H1 (cell line): Measurements from ENCODE around the gene CLDN9. TPM values are rescaled to one million over a fixed set of nuclear protein-coding genes. Genes with fewer than 3 reads are reported as not detected.
A peak's percentile ranks its signal among the peaks of the same experiment; 100 is the strongest.

Source experiments
- CBX8 ChIP-seq: fragments of 300-800, 300-1000 bp; sonication (generic); IDR thresholded peaks from 2 replicates; pipeline ENCODE4 v1.7.1; 2016; ENCODE audit warnings: low read depth, low read length, borderline replicate concordance
- CHD7 ChIP-seq: fragments of 300-600 bp; sonication (generic); IDR thresholded peaks from 2 replicates; pipeline ENCODE4 v1.7.1; 2012; ENCODE audit warnings: low read length, moderate library complexity, mild to moderate bottlenecking, inconsistent platforms; ENCODE audit not compliant: insufficient replicate concordance
- EGR1 ChIP-seq: IDR thresholded peaks from 2 replicates; pipeline ENCODE4 v1.6.1; 2011; ENCODE audit warnings: low read depth, low read length, borderline replicate concordance
- FOSL1 ChIP-seq: IDR thresholded peaks from 2 replicates; pipeline ENCODE4 v1.6.1; 2011; ENCODE audit warnings: mild to moderate bottlenecking, low read depth, low read length, moderate library complexity; ENCODE audit not compliant: insufficient read depth
- MAFK ChIP-seq: IDR thresholded peaks from 2 replicates; pipeline ENCODE4 v1.6.1; 2012; ENCODE audit warnings: low read depth, mild to moderate bottlenecking, improper control_type of control experiment, low read length
- MAX ChIP-seq: IDR thresholded peaks from 2 replicates; pipeline ENCODE4 v1.6.1; 2012; ENCODE audit warnings: inconsistent platforms
- RNF2 ChIP-seq: fragments of 200-900, 300-1000 bp; sonication (generic); IDR thresholded peaks from 2 replicates; pipeline ENCODE4 v1.7.1; 2016; ENCODE audit warnings: borderline replicate concordance, low read depth, mild to moderate bottlenecking, antibody characterized with exemption, low read length; ENCODE audit not compliant: poor library complexity, severe bottlenecking; ENCODE audit errors: missing control alignments
- SIN3A ChIP-seq, 2 experiments: IDR thresholded peaks in 1 of 2; conservative IDR thresholded peaks in 1 of 2; 2 replicates each; pipeline ENCODE4 v1.6.1; 2011 to 2012; ENCODE audit warnings: low read length in 2 of 2, improper control_type of control experiment in 1 of 2, low read depth in 1 of 2, mild to moderate bottlenecking in 1 of 2
- SIRT6 ChIP-seq: IDR thresholded peaks from one replicate; pipeline ENCODE4 v1.7.1; 2012; ENCODE audit warnings: low read length, inconsistent platforms
- polyA plus RNA-seq, 7 experiments: library from polyadenylated mRNA; depleted of rRNA in 3 of 7; stranded (reverse) in 5 of 7; unstranded in 2 of 7; fragments of >200 nt in 5 of 7; fragments of 200-250 nt in 2 of 7; gene quantifications; 1 replicate in 5 of 7; 2 replicates in 1 of 7; 4 replicates in 1 of 7; pipeline versions ENCODE4 v1.2.1 to v1.2.3, GENCODE V29; 2011 to 2013; ENCODE audit warnings: missing spikeins in 2 of 7, mixed read lengths in 2 of 7
- total RNA-seq: library from RNA; stranded (reverse); fragmentation: NEBNext Ultra II Directional; extraction: Animal tissue kit (Norgen Biotek cat#: 25700); gene quantifications from 2 replicates; pipeline ENCODE4 v1.2.1, GENCODE V29; 2021

Gene CLDN9
- total and polyA plus RNA-seq, 2 of the 8 experiments (the other 6 are each of a cell fraction or from before 2014, with no cell fraction given), result 0.60 to 0.89 TPM

GRCh38 chr16:2964475-2965336 is 48.0 kb upstream of the CLDN9 start (continued):
- TF ChIP-seq CHD7 (no peak), SIN3A (conservative IDR thresholded peaks at IDR 0.05 in 1 of 2, IDR thresholded peaks at IDR 0.05 in 1 of 2; ENCODE audit: low read depth in 1 of 2, low read length in 2 of 2) (peak in 1 of 2 experiments; percentile 32; a peak in 1 of 4 replicates), MAFK (no peak), CBX8 (no peak), MAX (no peak; the same call in 1 of the 2 replicates), RNF2 (no peak), SIRT6 (no peak), EGR1 (no peak), FOSL1 (no peak)
